Neural progenitor cell (in vitro differentiated cells): ENCODE measurements around the gene FAM120A.

Source experiments
- EZH2 ChIP-seq: fragments of 200-600 bp; sonication (generic); IDR thresholded peaks from 2 replicates; pipeline ENCODE4 v1.6.1; 2017; ENCODE audit warnings: antibody characterized with exemption, mild to moderate bottlenecking, moderate library complexity
- EZH2phosphoT487 ChIP-seq: fragments of 200-600 bp; sonication (generic); IDR thresholded peaks from 2 replicates; pipeline ENCODE4 v1.6.1; 2017; ENCODE audit warnings: antibody characterized with exemption
- TF ChIP-seq, protein P1 (sequence below): fragments of 200-600 bp; sonication (generic); IDR thresholded peaks from 2 replicates; pipeline ENCODE4 v1.5.1; 2017; ENCODE audit warnings: antibody characterized with exemption, mild to moderate bottlenecking

DNA sequence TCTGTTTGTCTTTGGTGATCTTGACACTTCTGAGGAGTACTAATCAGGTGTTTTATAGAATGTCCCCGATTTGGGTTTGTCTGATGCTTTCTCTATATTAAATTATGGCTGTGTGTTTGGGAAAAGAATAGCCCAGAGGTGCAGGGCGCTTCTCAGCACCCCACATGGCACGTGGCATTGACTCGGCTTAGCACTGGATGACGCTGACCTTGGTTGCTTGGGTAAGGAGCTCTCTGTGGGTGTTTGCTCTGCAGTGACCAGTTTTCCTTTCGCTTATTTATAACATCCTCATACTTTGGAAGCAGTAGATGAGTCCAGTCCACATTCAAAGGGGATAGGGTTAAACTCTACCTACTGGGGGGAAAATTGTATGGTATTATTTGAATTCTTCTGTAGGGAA lies 14.4 kb downstream of the FAM120A start:
- TF ChIP-seq, protein P1, sequence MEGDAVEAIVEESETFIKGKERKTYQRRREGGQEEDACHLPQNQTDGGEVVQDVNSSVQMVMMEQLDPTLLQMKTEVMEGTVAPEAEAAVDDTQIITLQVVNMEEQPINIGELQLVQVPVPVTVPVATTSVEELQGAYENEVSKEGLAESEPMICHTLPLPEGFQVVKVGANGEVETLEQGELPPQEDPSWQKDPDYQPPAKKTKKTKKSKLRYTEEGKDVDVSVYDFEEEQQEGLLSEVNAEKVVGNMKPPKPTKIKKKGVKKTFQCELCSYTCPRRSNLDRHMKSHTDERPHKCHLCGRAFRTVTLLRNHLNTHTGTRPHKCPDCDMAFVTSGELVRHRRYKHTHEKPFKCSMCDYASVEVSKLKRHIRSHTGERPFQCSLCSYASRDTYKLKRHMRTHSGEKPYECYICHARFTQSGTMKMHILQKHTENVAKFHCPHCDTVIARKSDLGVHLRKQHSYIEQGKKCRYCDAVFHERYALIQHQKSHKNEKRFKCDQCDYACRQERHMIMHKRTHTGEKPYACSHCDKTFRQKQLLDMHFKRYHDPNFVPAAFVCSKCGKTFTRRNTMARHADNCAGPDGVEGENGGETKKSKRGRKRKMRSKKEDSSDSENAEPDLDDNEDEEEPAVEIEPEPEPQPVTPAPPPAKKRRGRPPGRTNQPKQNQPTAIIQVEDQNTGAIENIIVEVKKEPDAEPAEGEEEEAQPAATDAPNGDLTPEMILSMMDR = no peak
- TF ChIP-seq EZH2 = no peak
- no peak for TF ChIP-seq EZH2phosphoT487
